D341Med (cell line): ENCODE results near the gene USP32.

Experiments
- DNase-seq: peaks from one replicate; pipeline ENCODE4 v3.0.0; 2012; ENCODE audit warnings: low spot score

USP32 gene

DNA sequence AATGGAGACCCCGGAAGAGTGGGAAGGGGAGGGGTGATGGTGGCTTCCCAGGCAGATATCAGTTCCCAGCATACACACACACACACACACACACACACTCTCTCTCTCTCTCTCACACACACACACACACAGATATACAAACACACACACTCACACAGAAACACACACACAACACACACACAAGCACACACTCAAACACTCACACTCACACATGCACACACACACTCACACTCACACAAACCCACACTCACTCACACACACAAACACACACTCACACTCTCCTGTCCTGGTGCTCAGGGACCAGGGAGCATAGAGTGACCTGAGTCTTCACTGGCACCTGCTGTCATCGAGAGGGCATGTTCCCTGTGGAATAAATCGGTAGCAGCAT is 236.5 kb downstream of the USP32 start:
- DNase-seq = no peak

- peak; percentile 84 for DNase-seq
Observed at GRCh38 chr17:60154616-60155426, 237.1 kb downstream of the USP32 start.

DNA sequence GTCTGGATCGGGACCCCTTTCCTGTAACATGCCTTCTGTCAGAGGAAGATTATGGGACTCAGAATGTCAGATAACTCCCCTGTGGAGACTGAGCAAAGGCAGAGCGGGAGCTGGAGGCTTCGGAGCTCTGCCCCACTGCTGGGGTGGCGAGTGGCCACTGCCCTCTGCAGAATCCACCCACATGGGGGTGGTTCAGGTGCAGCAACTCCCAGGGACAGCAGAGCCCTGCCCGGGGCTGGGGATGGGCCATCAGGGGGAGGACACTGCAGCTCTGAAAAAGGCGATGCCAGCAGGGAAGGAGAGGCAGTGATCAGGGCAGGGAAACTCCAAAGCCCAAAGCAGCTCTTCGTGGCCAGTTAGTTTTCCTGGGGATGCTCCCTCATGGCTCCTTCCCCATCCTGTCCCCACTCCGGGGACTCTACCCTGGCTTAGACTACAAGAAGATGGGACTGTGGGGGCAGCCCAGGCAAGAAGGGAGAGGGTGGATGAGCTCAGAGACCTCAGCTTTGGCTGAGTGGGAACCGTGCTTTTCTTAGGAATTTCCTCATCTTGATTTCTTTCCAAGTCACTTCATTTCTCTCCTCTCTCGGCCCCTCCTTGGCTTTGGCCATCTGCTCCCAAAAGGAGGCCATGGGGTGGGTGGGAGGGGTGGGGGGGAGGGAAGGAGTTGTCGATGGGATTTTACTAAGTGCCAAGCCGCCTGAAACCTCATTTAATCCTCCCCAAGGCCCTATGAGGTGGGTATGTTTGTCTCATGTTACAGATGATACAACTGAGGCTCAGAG is 238.1 kb downstream of the USP32 start:
- DNase-seq = peak; percentile 68

- peak; percentile 42 for DNase-seq
Observed at GRCh38 chr17:60151355-60151754, 240.6 kb downstream of the USP32 start.

DNA sequence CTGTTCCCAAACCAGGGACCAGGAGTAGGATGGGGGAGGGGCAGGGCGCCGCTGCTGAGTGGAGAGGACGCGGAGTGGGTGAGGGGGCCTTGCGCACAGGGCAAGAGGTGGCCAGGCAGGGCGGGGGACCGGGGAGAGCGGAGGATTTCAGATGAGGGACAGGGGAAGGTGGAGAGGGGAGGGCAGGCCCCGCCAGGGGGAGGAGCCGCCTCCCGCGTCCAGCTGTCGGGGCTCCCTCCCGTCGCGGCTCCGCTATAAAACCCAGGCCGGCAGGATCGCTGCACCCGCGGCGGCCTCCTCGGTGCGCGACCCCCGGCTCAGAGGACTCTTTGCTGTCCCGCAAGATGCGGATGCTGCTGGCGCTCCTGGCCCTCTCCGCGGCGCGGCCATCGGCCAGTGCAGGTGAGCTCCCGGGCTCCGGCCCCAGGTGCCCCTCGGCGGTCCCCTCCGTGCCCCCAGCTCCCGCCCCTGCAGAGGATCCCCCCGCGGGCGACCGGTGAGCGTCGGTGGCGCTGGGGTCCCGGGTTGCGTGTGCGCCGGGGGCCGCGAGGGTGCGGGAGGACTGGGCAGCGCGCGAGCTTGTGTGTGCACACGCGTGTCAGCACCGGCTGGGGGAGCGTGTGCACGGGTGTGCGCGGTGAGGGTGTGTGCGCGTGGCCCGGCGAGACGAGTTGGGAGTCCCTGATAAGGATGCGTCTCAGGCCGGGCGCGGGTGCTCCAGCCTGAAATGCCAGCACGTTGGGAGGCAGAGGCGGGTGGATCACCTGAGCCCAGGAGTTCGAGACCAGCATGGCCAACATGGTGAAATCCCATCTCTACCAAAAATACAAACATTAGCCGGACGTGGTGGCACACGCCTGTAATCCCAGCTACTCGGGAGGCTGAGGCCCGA is 242.0 kb downstream of the USP32 start, which contains the start of gene CA4:
CA4 (plus strand) TSS at position 283 of the 892 bp plus-strand sequence; CDS start at position 345, 62 bp downstream.
- DNase-seq = peak; percentile 81

DNA sequence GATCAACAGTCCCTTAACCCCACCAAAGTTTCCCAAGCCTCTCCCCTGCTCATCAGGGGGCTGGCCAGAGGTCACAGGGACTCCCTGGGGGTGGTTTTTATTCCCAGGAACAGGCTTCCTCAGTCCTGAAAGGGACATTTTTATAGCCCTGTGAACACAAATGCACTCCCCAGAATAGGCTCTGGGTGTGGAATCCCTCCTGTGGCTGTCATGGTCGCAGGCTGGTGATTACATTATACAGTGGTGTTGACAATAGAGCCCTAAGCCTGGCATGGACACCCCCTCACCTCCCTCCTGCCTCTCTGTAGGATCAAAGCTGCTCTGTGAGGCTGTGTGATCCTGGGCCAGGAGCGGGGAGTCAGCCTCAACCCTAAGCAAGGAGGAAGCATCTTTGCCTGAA is 243.6 kb downstream of the USP32 start:
- DNase-seq = no peak

DNA sequence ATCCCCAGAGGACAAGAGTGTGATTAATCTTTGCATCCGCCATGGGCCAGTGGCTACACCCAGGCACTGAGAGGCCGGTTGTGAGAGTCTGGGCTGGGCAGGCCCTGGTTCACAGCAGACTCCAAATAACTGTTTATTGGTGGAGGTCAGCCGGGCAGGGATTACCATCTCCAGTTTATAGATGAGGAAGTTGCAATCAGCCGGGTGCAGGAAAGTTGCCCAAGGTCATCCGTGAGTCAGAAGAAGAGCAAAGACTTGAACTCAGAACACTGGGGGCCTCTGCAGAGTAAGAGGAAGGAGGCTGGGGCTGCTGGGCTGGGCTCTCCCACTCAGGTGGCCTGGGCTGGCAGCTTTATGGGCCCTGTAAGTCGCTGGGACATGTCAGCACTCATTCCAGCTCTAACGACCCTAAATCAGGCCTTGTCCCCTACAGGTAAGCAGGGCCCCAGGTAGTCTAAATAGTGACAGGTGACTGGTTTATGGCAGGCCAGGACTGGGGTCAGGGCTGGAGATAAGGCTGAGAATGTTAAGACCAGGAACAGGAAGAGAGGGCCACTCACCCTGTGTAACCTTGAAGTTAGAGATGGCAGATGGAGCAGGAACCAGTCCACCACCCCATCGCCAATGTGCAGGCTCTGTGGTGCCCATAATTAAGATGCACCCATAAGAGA is 244.2 kb downstream of the USP32 start:
- DNase-seq = no peak

DNA sequence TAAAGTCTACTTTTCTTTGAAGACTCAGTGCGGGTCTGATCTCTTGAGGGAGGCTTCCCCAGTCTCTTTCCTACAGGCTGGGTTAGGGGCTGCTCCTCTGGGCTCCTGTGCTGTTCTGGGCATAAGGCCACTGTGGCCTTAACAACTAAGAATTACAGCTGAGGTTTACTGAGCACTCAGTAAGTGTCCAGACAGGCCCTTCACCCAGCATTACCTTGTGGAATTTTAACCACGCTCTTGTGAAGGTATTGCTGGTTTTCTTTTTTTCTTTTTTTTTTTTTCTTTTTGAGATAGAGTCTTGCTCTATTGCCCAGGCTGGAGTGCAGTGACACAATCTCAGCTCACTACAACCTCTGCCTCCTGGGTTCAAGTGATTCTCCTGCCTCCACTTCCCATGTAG is 245.7 kb downstream of the USP32 start:
- no peak for DNase-seq

GRCh38 chr17:60145006-60145935 is 246.7 kb downstream of the USP32 start:
- no peak for DNase-seq

GRCh38 chr17:60142872-60143499 is 248.9 kb downstream of the USP32 start:
- DNase-seq = peak; percentile 88

DNA sequence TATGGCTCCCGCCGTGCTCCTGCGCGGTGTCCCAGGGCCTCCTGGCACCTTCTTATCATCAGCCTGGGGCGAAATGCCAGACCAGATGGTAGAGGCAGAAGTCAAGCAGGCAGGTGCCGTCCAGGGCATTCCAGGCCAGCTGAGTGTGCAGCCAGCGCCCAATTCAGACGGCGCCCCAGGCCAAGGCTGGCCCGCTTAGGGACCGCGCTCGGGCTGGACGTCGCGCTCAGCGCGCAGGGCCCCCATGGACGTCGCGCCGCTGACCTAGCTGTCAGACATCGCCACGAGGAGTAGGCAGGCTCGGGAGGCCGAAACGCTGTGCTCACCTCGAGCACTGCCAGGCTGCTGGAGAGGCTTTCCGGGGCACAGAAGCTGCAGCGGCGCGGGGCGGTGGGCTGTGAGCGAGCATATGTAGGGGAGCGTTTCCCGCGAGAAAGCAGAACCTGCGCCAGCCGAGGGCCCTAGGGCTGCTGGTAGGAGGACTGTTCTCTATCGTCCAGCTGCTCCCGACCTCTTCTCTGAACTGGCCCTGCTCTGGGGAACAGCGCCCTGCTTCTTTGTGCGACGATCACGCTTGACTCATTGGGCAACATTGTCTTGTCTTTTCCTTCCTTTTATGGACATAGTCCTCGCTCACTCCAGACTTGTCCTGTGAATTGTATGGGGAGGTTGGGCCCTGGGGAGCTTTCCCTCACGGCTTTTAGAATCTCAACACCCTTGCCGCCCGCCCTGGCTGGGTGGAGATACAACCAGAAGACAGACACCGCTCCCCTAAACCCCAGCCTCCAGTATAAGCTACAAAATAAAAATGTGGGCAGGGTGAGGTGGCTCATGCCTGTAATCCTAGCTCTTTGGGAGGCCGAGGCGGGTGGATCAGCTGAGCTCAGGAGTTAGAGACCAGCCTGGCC is 250.6 kb downstream of the USP32 start:
- DNase-seq = no peak

GRCh38 chr17:60139438-60140285 is 252.3 kb downstream of the USP32 start:
- DNase-seq = no peak

DNA sequence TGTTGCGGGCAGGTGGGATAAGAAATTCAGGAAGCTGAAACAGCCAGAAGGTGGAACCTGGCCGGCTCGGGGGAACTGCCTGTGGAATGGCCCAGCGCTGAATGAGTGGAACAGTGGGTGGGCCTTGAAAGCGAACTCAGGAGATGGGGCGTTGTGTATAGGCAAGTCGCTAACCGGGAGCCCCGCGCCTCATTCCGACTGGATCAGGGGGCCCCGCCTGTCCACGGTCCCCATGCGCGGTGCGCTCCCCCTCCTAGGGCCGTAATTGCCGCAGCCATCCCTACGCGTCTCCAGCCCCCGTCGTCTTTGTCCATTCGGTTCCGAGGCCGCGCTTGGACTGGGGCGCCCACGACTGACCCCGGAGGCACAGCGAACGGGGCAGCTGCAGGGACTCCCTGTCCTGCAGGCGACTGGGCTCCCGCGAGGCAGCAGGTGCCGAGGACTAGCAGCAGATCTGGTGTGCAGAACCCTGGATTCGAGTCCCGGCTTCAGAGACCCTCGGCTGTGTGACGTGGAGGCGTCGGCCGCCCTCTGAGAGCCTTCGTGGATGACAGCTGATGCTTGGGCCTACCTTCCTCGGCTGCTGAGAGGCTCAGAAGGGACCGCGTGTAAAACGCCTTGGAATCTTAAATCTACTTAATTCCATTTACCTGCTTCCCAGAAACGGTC is 253.0 kb downstream of the USP32 start:
- no peak for DNase-seq

- DNase-seq = no peak
Observed at GRCh38 chr17:60137731-60138130, 254.2 kb downstream of the USP32 start.

- DNase-seq = no peak
Observed at GRCh38 chr17:60135951-60136666, 255.8 kb downstream of the USP32 start.

DNA sequence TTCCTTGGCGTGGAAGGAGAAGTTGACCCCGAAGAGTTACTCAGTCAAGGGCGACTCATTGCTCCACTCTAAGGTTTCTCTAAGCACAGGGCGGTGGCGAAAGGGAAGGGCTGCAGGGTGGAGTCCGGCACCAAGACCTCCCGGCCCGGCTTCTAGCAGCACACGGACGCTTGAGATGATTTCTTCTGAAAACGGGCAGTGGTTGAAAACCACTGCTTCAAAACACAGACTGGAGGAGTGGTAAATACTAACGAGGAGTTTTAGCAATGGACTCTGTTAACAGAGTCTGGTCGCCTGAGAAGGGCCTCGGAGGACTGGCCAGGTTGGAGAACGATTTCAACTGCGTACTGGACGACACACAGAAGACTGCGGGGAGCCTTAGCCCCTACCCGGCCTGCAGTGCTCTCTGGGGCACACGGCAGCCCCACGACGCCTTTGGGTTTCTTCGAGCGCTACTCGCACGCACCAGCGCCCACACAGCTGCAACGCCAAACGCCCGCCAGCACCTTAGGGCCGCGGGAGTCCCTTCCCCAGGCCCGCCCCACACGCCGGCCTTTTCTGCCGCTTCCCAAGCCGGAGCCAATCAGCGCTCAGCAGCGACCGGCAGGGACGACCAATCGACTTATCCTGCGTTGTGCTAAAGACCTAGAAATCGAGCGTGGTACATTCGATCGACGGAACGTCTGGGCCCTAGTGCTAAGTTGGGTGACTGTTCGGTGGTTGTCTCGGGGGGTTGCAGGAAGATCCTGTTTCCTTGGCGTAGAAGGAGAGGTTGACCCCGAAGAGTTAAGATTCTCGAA is 256.6 kb downstream of the USP32 start:
- peak; percentile 100 for DNase-seq
